Liver (tissue), 9 donors: Measurements from ENCODE around the gene KCNQ5. TPM values are rescaled to one million over a fixed set of nuclear protein-coding genes. Genes with fewer than 3 reads are reported as not detected.

Experiments used
- DNase-seq: peaks from one replicate; pipeline ENCODE4 v3.0.0-alpha.2; 2017; ENCODE audit warnings: low spot score
- H3K27ac ChIP-seq, 2 donors: one replicate each; pipeline ENCODE4 v1.7.0; 2013; ENCODE audit warnings: inconsistent platforms in 2 of 2, low read length in 2 of 2, control low read depth in 1 of 2, low read depth in 1 of 2, mild to moderate bottlenecking in 1 of 2
- H3K27me3 ChIP-seq, 4 donors: one replicate each; pipeline versions ENCODE4 v1.6.1 to v1.7.0; 2013; ENCODE audit warnings: low read length in 3 of 4, inconsistent platforms in 1 of 4, mild to moderate bottlenecking in 1 of 4, moderate library complexity in 1 of 4; ENCODE audit not compliant: control insufficient read depth in 4 of 4, insufficient read depth in 4 of 4
- H3K36me3 ChIP-seq, 4 donors: one replicate each; pipeline versions ENCODE4 v1.6.1 to v1.7.0; 2013; ENCODE audit warnings: low read length in 3 of 4, mild to moderate bottlenecking in 3 of 4, low read depth in 1 of 4, moderate library complexity in 1 of 4; ENCODE audit not compliant: control insufficient read depth in 4 of 4, insufficient read depth in 3 of 4
- H3K4me1 ChIP-seq, 4 donors: one replicate each; pipeline versions ENCODE4 v1.6.1 to v1.7.0; 2013; ENCODE audit warnings: low read length in 3 of 4, mild to moderate bottlenecking in 3 of 4, moderate library complexity in 1 of 4; ENCODE audit not compliant: control insufficient read depth in 4 of 4, insufficient read depth in 4 of 4
- H3K4me3 ChIP-seq, 3 donors: one replicate each; pipeline versions ENCODE4 v1.6.1 to v1.7.0; 2013; ENCODE audit warnings: low read length in 3 of 3, control low read depth in 1 of 3, low read depth in 1 of 3, mild to moderate bottlenecking in 1 of 3
- H3K9ac ChIP-seq, 2 donors: one replicate each; pipeline ENCODE4 v1.7.0; 2013; ENCODE audit warnings: low read length in 2 of 2, mild to moderate bottlenecking in 2 of 2, moderate library complexity in 2 of 2, control low read depth in 1 of 2, low read depth in 1 of 2
- H3K9me3 ChIP-seq, 4 donors: one replicate each; pipeline versions ENCODE4 v1.6.1 to v1.7.0; 2013; ENCODE audit warnings: low read length in 3 of 4; ENCODE audit not compliant: control insufficient read depth in 4 of 4
- ATF3 ChIP-seq: IDR thresholded peaks from 2 replicates; pipeline ENCODE4 v1.6.1; 2016; ENCODE audit warnings: antibody characterized with exemption
- CTCF ChIP-seq: fragments of 150-350 bp; IDR thresholded peaks from 2 replicates; pipeline ENCODE4 v1.5.1; 2017; ENCODE audit warnings: improper control_type of control experiment, low read depth, low read length; ENCODE audit not compliant: missing input control
- EGR1 ChIP-seq, 2 donors: IDR thresholded peaks; 2 replicates each; pipeline ENCODE4 v1.6.1; 2016 to 2018; ENCODE audit warnings: antibody characterized with exemption in 2 of 2, low read depth in 2 of 2
- FOXA1 ChIP-seq: IDR thresholded peaks from 2 replicates; pipeline ENCODE4 v1.6.1; 2016; ENCODE audit warnings: antibody characterized with exemption
- FOXA2 ChIP-seq: IDR thresholded peaks from 2 replicates; pipeline ENCODE4 v1.6.1; 2016; ENCODE audit warnings: antibody characterized with exemption
- GABPA ChIP-seq, 2 donors: IDR thresholded peaks in 1 of 2; conservative IDR thresholded peaks in 1 of 2; 2 replicates each; pipeline ENCODE4 v1.6.1; 2016; ENCODE audit warnings: antibody characterized with exemption in 2 of 2, mild to moderate bottlenecking in 1 of 2, moderate library complexity in 1 of 2
- HNF4A ChIP-seq, 2 donors: conservative IDR thresholded peaks; 2 replicates each; pipeline ENCODE4 v1.6.1; 2016; ENCODE audit warnings: antibody characterized with exemption in 2 of 2, mild to moderate bottlenecking in 2 of 2
- HNF4G ChIP-seq: IDR thresholded peaks from 2 replicates; pipeline ENCODE4 v1.6.1; 2016; ENCODE audit warnings: antibody characterized with exemption
- JUND ChIP-seq, 2 donors: IDR thresholded peaks; 2 replicates each; pipeline ENCODE4 v1.6.1; 2016; ENCODE audit warnings: antibody characterized with exemption in 2 of 2
- MAX ChIP-seq: IDR thresholded peaks from 2 replicates; pipeline ENCODE4 v1.6.1; 2016; ENCODE audit warnings: antibody characterized with exemption
- NR2F2 ChIP-seq: IDR thresholded peaks from 2 replicates; pipeline ENCODE4 v1.6.1; 2016; ENCODE audit warnings: antibody characterized with exemption
- RAD21 ChIP-seq, 2 donors: IDR thresholded peaks; 2 replicates each; pipeline ENCODE4 v1.6.1; 2016; ENCODE audit warnings: antibody characterized with exemption in 2 of 2, mild to moderate bottlenecking in 2 of 2
- REST ChIP-seq: IDR thresholded peaks from 2 replicates; pipeline ENCODE4 v1.6.1; 2016; ENCODE audit warnings: antibody characterized with exemption, mild to moderate bottlenecking
- RXRA ChIP-seq, 2 donors: IDR thresholded peaks; 2 replicates each; pipeline ENCODE4 v1.6.1; 2017 to 2018; ENCODE audit warnings: antibody characterized with exemption in 2 of 2, mild to moderate bottlenecking in 1 of 2
- SP1 ChIP-seq: IDR thresholded peaks from 2 replicates; pipeline ENCODE4 v1.6.1; 2018; ENCODE audit warnings: antibody characterized with exemption, mild to moderate bottlenecking
- TAF1 ChIP-seq: conservative IDR thresholded peaks from 2 replicates; pipeline ENCODE4 v1.6.1; 2016; ENCODE audit warnings: antibody characterized with exemption, mild to moderate bottlenecking
- YY1 ChIP-seq: IDR thresholded peaks from 2 replicates; pipeline ENCODE4 v1.6.1; 2016; ENCODE audit warnings: antibody characterized with exemption, mild to moderate bottlenecking
- ZBTB33 ChIP-seq: IDR thresholded peaks from 2 replicates; pipeline ENCODE4 v1.6.1; 2016; ENCODE audit warnings: antibody characterized with exemption
- WGBS: extraction: QIAGEN DNeasy Blood & Tissue Kit; methylation state at CpG from one replicate; pipeline ENCODE4 v1.1.7; 2013; 5-methylcytosine and 5-hydroxymethylcytosine counted together
- polyA plus RNA-seq, 2 donors: library from polyadenylated mRNA; stranded (reverse) in 1 of 2; unstranded in 1 of 2; fragments of 200-250 nt in 1 of 2; fragments of >200 nt in 1 of 2; fragmentation: Nextera tagmentation in 1 of 2; extraction: Ambion mirVana in 1 of 2; gene quantifications; one replicate each; pipeline versions ENCODE4 v1.2.1 to v1.2.3, GENCODE V29; 2013 to 2015
- total RNA-seq, 2 donors: library from RNA; depleted of rRNA; stranded (reverse); fragments of >200 nt; gene quantifications; one replicate each; pipeline ENCODE4 v1.2.3, GENCODE V29; 2014
- donor health status: healthy.
- donor health status: healthy.
- donor health status: healthy.
- donor health status: healthy.
- donor health status: healthy.

KCNQ5 gene
- total and polyA plus RNA-seq, 4 donors, result 0.02 to 1.1 (median 0.15) TPM

- Histone ChIP-seq H3K36me3 (no peaks in the 10 kb centered on the region), H3K9ac (no peak overlapping the region), H3K9me3 (no peaks in the 10 kb centered on the region), H3K27ac (no peak overlapping the region), H3K27me3 (no peaks in the 10 kb centered on the region), H3K4me1 (no peaks in the 10 kb centered on the region), H3K4me3 (no peak overlapping the region)
- DNase-seq, result no peak
- TF ChIP-seq FOXA2 (no peak), RXRA (IDR thresholded peaks at IDR 0.05) (no peak), SP1 (no peak), CTCF (no peak), GABPA (IDR thresholded peaks at IDR 0.05 in 1 of 2, conservative IDR thresholded peaks at IDR 0.05 in 1 of 2) (no peak), HNF4A (conservative IDR thresholded peaks at IDR 0.05) (no peak), EGR1 (IDR thresholded peaks at IDR 0.05; ENCODE audit: low read depth in 2 of 2) (no peak), ZBTB33 (no peak), TAF1 (no peak), NR2F2 (no peak), HNF4G (no peak), JUND (IDR thresholded peaks at IDR 0.05) (no peak), RAD21 (IDR thresholded peaks at IDR 0.05) (no peak), MAX (no peak), REST (no peak), FOXA1 (no peak), YY1 (no peak), ATF3 (no peak)
- 71% methylated on average over 2 of the region's 2 CpGs for WGBS
Observed at GRCh38 chr6:72974276-72974675, 352.4 kb downstream of the KCNQ5 start.

- Histone ChIP-seq H3K9ac (no peak overlapping the region), H3K27ac (no peak overlapping the region), H3K27me3 (no peaks in the 10 kb centered on the region), H3K36me3 (no peaks in the 10 kb centered on the region), H3K4me3 (no peak overlapping the region), H3K9me3 (no peaks in the 10 kb centered on the region), H3K4me1 (no peaks in the 10 kb centered on the region)
- WGBS, result 74% methylated on average over 1 of the region's 1 CpG
- no peak for DNase-seq
- TF ChIP-seq CTCF (no peak), ATF3 (no peak), YY1 (no peak), REST (no peak), SP1 (no peak), JUND (IDR thresholded peaks at IDR 0.05) (no peak), HNF4A (conservative IDR thresholded peaks at IDR 0.05) (no peak), HNF4G (no peak), TAF1 (no peak), GABPA (IDR thresholded peaks at IDR 0.05 in 1 of 2, conservative IDR thresholded peaks at IDR 0.05 in 1 of 2) (no peak), EGR1 (IDR thresholded peaks at IDR 0.05; ENCODE audit: low read depth in 2 of 2) (no peak), FOXA2 (no peak), RXRA (IDR thresholded peaks at IDR 0.05) (no peak)
Observed at GRCh38 chr6:72975352-72975752, 353.5 kb downstream of the KCNQ5 start.
